H9 (cell line): ENCODE data around the gene MPV17L2. TPM values are rescaled to one million over a fixed set of nuclear protein-coding genes. Genes with fewer than 3 reads are reported as not detected.
A peak's percentile ranks its signal among the peaks of the same experiment; 100 is the strongest.

Source experiments
- DNase-seq: peaks from one replicate; pipeline ENCODE4 v3.0.0-alpha.2; 2017
- H2AFZ ChIP-seq: one replicate; pipeline ENCODE4 v1.6.1; 2013; ENCODE audit warnings: mild to moderate bottlenecking, low read length, control low read depth, moderate library complexity
- H2AK5ac ChIP-seq: 2 replicates; pipeline ENCODE4 v1.6.1; 2013; ENCODE audit warnings: low read length, control low read depth, mixed read lengths; ENCODE audit not compliant: insufficient read length
- H2BK120ac ChIP-seq: one replicate; pipeline ENCODE4 v1.6.1; 2013; ENCODE audit warnings: low read depth, mild to moderate bottlenecking, low read length, control low read depth, inconsistent platforms; ENCODE audit not compliant: poor library complexity, severe bottlenecking
- H2BK12ac ChIP-seq: 2 replicates; pipeline ENCODE4 v1.6.1; 2013; ENCODE audit warnings: low read length, control low read depth, mixed read lengths, low read depth; ENCODE audit not compliant: insufficient read length
- H2BK15ac ChIP-seq: 2 replicates; pipeline ENCODE4 v1.6.1; 2013; ENCODE audit warnings: low read depth, low read length, control low read depth
- H2BK20ac ChIP-seq: one replicate; pipeline ENCODE4 v1.6.1; 2013; ENCODE audit warnings: low read depth, mild to moderate bottlenecking, low read length, control low read depth, inconsistent platforms; ENCODE audit not compliant: poor library complexity, severe bottlenecking
- H2BK5ac ChIP-seq: 2 replicates; pipeline ENCODE4 v1.6.1; 2013; ENCODE audit warnings: low read length, control low read depth, mixed read lengths; ENCODE audit not compliant: insufficient read length
- H3K14ac ChIP-seq: 2 replicates; pipeline ENCODE4 v1.6.1; 2013; ENCODE audit warnings: low read length, control low read depth; ENCODE audit not compliant: insufficient read depth
- H3K18ac ChIP-seq: 2 replicates; pipeline ENCODE4 v1.6.1; 2013; ENCODE audit warnings: low read depth, mild to moderate bottlenecking, mixed read lengths, low read length, control low read depth; ENCODE audit not compliant: insufficient read length
- H3K23ac ChIP-seq: 2 replicates; pipeline ENCODE4 v1.6.1; 2013; ENCODE audit warnings: low read length, control low read depth, mixed read lengths, low read depth; ENCODE audit not compliant: insufficient read length
- H3K23me2 ChIP-seq: 2 replicates; pipeline ENCODE4 v1.6.1; 2013; ENCODE audit warnings: low read depth, mild to moderate bottlenecking, mixed read lengths, low read length, control low read depth; ENCODE audit not compliant: insufficient read length, poor library complexity, severe bottlenecking
- H3K27ac ChIP-seq: 2 replicates; pipeline ENCODE4 v1.5.1; 2013; ENCODE audit warnings: low read length, control low read depth, mixed read lengths, low read depth; ENCODE audit not compliant: insufficient read length
- H3K27me3 ChIP-seq: 2 replicates; pipeline ENCODE4 v1.6.1; 2013; ENCODE audit warnings: low read length, control low read depth, inconsistent platforms; ENCODE audit not compliant: insufficient read depth
- H3K4ac ChIP-seq: 2 replicates; pipeline ENCODE4 v1.6.1; 2013; ENCODE audit warnings: low read depth, mild to moderate bottlenecking, control low read depth, inconsistent platforms, low read length, moderate library complexity
- H3K4me1 ChIP-seq: 2 replicates; pipeline ENCODE4 v1.6.1; 2013; ENCODE audit warnings: low read length, control low read depth, inconsistent platforms; ENCODE audit not compliant: insufficient read depth
- H3K4me2 ChIP-seq: 2 replicates; pipeline ENCODE4 v1.6.1; 2013; ENCODE audit warnings: low read length, control low read depth, mixed read lengths; ENCODE audit not compliant: insufficient read length, insufficient read depth
- H3K56ac ChIP-seq: 2 replicates; pipeline ENCODE4 v1.6.1; 2013; ENCODE audit warnings: low read depth, mild to moderate bottlenecking, mixed read lengths, low read length, control low read depth; ENCODE audit not compliant: insufficient read length
- H3K79me1 ChIP-seq: 2 replicates; pipeline ENCODE4 v1.6.1; 2013; ENCODE audit warnings: low read depth, mild to moderate bottlenecking, moderate library complexity, low read length, control low read depth, inconsistent platforms; ENCODE audit not compliant: insufficient read depth, poor library complexity, severe bottlenecking
- H3K79me2 ChIP-seq: 2 replicates; pipeline ENCODE4 v1.6.1; 2013; ENCODE audit warnings: low read length, control low read depth, inconsistent platforms; ENCODE audit not compliant: insufficient read depth
- H3K9ac ChIP-seq: 2 replicates; pipeline ENCODE4 v1.6.1; 2013; ENCODE audit warnings: low read length, control low read depth, mixed read lengths; ENCODE audit not compliant: insufficient read length; ENCODE audit errors: extremely low read depth
- H3K9me3 ChIP-seq: one replicate; pipeline ENCODE4 v1.6.1; 2013; ENCODE audit warnings: low read depth, low read length, inconsistent platforms; ENCODE audit not compliant: control insufficient read depth
- H3T11ph ChIP-seq: one replicate; pipeline ENCODE4 v1.6.1; 2013; ENCODE audit warnings: mild to moderate bottlenecking, low read length, control low read depth, inconsistent platforms
- H4K20me1 ChIP-seq: one replicate; pipeline ENCODE4 v1.6.1; 2013; ENCODE audit not compliant: control insufficient read depth, insufficient read length, insufficient read depth
- H4K5ac ChIP-seq: 2 replicates; pipeline ENCODE4 v1.6.1; 2013; ENCODE audit warnings: low read depth, mild to moderate bottlenecking, mixed read lengths, low read length, control low read depth; ENCODE audit not compliant: insufficient read length
- H4K8ac ChIP-seq: replicated peaks from 2 replicates; pipeline ENCODE4 v1.6.1; 2013; ENCODE audit warnings: low read length, control low read depth, mixed read lengths, low read depth; ENCODE audit not compliant: insufficient read length
- H4K91ac ChIP-seq: 2 replicates; pipeline ENCODE4 v1.6.1; 2013; ENCODE audit warnings: low read depth, mild to moderate bottlenecking, moderate library complexity, mixed read lengths, low read length, control low read depth; ENCODE audit not compliant: insufficient read length
- H3K27ac Mint-ChIP-seq, 3 experiments: 2 replicates in 2 of 3; 3 replicates in 1 of 3; pipeline ENCODE4 v1.8.0; 2020 to 2021; ENCODE audit warnings: mixed read lengths in 3 of 3, mild to moderate bottlenecking in 1 of 3, moderate library complexity in 1 of 3
- H3K27me3 Mint-ChIP-seq: 2 replicates; pipeline ENCODE4 v1.8.0; 2021; ENCODE audit warnings: low read depth, mild to moderate bottlenecking, moderate library complexity, mixed read lengths
- H3K36me3 Mint-ChIP-seq, 3 experiments: 2 replicates in 2 of 3; 3 replicates in 1 of 3; pipeline ENCODE4 v1.8.0; 2020 to 2021; ENCODE audit warnings: low read depth in 3 of 3, mixed read lengths in 3 of 3; ENCODE audit not compliant: insufficient read depth in 1 of 3
- H3K4me1 Mint-ChIP-seq, 2 experiments: 2 replicates each; pipeline ENCODE4 v1.8.0; 2020; ENCODE audit warnings: mixed read lengths in 2 of 2
- H3K4me3 Mint-ChIP-seq, 2 experiments: 2 replicates in 1 of 2; 3 replicates in 1 of 2; pipeline ENCODE4 v1.8.0; 2020 to 2021; ENCODE audit warnings: mild to moderate bottlenecking in 2 of 2, mixed read lengths in 2 of 2, moderate library complexity in 1 of 2
- H3K9me3 Mint-ChIP-seq, 2 experiments: 2 replicates in 1 of 2; 3 replicates in 1 of 2; pipeline ENCODE4 v1.8.0; 2020; ENCODE audit warnings: mild to moderate bottlenecking in 2 of 2, mixed read lengths in 2 of 2, moderate library complexity in 1 of 2
- CTCF ChIP-seq: fragments of 200-600 bp; sonication (generic); conservative IDR thresholded peaks from 3 replicates; pipeline ENCODE4 v1.8.0; 2021; ENCODE audit warnings: antibody characterized with exemption, mild to moderate bottlenecking
- WGBS: extraction: QIAGEN DNeasy Blood & Tissue Kit; methylation state at CpG from one replicate; pipeline ENCODE4 v1.1.7; 2013; ENCODE audit warnings: missing lambda C conversion rate, low lambda C conversion rate, mixed read lengths; ENCODE audit not compliant: insufficient read length; ENCODE audit errors: extremely low coverage; 5-methylcytosine and 5-hydroxymethylcytosine counted together
- total RNA-seq: library from RNA; stranded (reverse); gene quantifications from 2 replicates; pipeline ENCODE4 v1.2.1, GENCODE V29; 2021

Gene MPV17L2
- total RNA-seq, 1 experiment from 2014 or later = 26.4 TPM

- Histone ChIP-seq H4K8ac (no peak overlapping the region), H3K27me3 (no peaks in the 10 kb centered on the region), H3K27ac (no peak overlapping the region), H2AFZ (no peak overlapping the region), H2BK120ac (no peak overlapping the region), H2BK20ac (no peak overlapping the region), H3K14ac (no peak overlapping the region), H4K5ac (no peak overlapping the region), H3K4ac (no peak overlapping the region), H2BK15ac (no peak overlapping the region), H3K4me1 (no peaks in the 10 kb centered on the region), H3K9me3 (no peaks in the 10 kb centered on the region), H3K79me1 (no peaks in the 10 kb centered on the region), H3K9ac (no peak overlapping the region), H2AK5ac (no peak overlapping the region), H3K23ac (no peak overlapping the region), H4K20me1 (peaks cover 4% of the 10 kb centered on the region), H3T11ph (no peak overlapping the region), H2BK5ac (no peak overlapping the region), H3K4me2 (peak overlapping the region; percentile 69), H4K91ac (no peak overlapping the region), H3K56ac (no peak overlapping the region), H3K79me2 (no peaks in the 10 kb centered on the region; the same call in 1 of the 2 replicates), H2BK12ac (no peak overlapping the region), H3K23me2 (peaks cover 18% of the 10 kb centered on the region), H3K18ac (no peak overlapping the region)
- no peak for DNase-seq
- Mint-ChIP-seq H3K27me3 (peaks cover 3% of the 10 kb centered on the region; the same call in 1 of the 2 replicates), H3K4me3 (peak overlapping the region; percentile 78 to 91), H3K9me3 (peaks cover 0 to 2% of the 10 kb centered on the region in 2 experiments; a peak in 1 of 5 replicates), H3K36me3 (peaks cover 6 to 13% (median 7%) of the 10 kb centered on the region in 3 experiments; a peak in 5 of 7 replicates), H3K4me1 (peaks cover 8 to 34% of the 10 kb centered on the region in 2 experiments), H3K27ac (peak overlapping the region in 2 of 3 experiments; percentile 44 to 97; a peak in 1 of 7 replicates)
- TF ChIP-seq CTCF = no peak
- no CpG with 5 or more reads among the region's 12 CpGs for WGBS
Observed at GRCh38 chr19:18206018-18206417, 13.0 kb downstream of the MPV17L2 start.
